Measurements from ENCODE around the gene RPL10.
A peak's percentile ranks its signal among the peaks of the same experiment; 100 is the strongest.

Gene RPL10

GRCh38 chrX:154362085-154362742, 36.0 kb upstream of the RPL10 start:
- no peak for DNase-seq

DNA sequence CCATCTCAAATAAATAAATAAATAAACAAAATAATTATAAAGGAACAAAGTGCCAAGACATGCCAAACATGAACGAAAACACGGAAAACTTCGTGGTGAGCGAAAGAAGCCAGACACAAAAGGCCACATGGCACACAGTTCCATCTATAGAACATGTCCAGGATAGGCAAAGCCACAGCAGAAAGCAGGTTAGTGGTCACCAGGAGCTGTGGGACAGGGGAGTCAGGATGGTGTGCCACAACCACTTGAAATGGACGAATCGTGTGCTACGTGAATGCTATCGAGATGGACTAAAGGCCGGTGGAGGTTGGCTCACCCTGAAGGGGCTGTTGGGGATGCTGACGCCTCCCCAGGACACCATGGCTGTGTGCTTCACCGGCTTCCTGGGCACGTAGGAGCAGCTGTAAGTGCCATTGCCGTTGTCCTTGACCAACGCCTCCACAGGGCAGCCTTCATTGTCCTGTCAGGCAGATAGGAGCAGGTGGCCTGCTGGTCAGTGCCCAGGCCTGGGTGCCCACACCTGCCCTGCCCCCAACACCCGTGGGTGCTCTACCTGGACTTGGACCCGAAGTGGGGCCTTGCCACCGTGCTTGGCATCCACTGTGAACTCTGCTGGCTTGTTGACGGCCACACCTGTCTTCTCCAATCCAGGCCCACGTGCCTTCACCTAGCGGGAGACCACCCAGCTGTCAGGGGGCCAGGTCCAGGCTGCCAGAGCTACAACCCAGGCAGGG, 34.3 kb upstream of the RPL10 start:
- no peak for DNase-seq

- DNase-seq, result no peak
Measured at GRCh38 chrX:154365052-154365600, 33.1 kb upstream of the RPL10 start.

DNA sequence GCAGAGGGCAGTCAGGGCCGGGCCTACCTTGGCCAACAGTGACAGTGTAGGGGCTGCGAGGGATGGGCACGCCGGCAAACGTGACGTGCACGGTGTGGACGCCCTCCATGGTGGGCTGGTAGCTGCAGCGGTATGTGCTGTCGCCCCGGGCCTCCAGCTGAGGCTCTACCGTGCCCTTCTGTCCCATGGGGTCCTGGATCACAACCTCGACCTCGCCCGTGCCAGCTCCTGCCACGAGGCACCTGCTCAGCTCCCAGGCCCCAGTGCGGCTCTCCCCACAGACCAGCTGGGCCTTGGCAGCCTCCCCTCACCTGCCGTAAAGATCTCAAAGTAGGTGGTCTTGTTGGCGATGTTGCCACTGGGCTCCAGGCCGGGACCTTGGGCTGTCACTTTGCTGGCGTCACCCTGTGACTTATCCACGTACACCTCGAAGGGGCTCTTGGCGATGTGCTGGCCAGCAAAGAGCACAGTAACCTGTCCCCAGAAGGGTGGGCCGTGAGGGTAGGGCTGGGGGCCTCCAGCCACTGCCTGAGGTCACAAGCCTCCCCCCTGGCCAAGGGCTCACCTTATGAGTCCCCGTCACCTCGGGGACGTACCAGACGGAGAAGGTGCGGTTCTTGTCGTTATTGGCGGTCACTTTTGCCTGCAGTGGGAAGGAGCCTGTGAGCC, 32.0 kb upstream of the RPL10 start:
- no peak for DNase-seq

GRCh38 chrX:154366666-154367055, 31.5 kb upstream of the RPL10 start:
- no peak for DNase-seq

DNA sequence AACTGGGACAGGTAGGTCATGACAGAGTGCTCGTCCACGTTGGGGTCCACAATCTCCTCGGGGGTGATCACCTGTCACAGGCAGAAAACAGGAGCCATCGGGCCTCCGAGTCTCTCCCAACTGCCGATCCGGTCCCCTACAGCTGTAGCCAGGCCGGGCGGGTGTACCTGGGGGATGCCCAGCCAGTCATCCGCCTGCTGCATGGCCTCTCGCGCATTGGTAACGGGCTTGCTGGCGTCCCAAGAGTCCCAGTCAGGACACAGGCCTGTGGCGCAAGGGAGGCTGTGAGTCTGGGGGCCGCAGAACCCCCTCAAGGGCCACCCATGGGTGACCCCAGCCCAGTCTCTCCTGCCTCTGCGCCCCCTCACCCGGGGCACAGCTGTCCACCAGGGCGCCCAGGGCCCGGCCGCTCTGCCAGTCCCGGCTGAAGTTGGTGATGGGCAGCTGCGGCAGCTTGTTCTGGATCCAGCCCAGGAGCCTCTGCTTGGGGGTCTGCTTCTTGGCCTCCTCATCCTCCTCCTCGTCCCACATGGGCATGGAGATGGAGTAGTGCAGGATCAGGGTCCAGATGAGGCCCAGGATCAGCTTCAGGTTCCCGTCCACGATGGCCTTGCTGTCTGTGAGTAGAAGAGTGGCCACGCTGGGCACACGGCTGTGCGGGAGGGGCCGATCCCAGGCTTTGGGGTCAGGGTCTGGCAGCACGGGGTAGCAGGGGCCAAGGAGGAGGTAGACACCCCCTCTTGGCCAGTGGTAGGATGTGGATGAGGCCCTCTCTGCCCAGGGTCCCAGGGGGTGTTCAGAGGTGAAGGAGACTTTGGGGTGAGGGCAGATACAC, 30.5 kb upstream of the RPL10 start:
- DNase-seq, result no peak

DNA sequence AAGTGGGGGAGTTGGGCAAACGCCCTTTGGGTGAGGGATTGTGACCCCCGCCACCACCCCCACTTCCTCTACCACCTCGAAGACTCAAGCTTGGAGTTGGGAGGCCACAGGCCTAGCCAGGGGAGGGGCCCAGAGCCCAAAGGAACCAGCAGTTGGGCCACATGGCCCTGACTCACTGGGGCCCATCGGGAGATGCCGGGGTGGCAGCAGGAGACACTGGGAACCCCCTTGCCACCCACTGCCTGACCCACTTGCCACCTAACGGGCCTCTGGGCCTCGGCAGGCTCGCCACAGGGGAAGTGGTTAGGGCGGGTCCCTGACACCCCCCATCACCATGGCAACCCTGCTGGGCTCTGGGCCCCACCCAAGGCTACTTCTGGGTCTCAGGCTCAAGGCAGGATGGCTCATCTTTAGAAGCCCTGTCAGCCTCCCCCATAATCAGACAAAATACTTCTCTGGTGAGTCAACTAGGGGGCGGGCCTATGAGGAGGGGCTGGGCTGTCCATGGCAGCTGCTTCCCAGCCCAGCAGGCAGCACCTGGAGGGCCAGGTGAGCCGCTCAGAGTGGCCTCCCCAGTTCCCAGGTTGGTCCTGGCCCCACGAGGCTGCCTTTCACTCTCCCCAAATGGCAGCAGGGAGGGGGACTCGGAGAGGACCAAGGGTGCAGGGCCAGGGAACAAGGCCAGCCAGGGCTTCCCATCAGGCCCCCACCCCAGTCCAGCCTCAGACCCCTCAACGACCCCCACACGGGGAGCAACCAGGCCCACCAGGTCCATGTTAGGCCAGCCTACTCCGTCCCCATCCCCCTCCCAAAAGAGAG, 29.3 kb upstream of the RPL10 start:
- peak; percentile 91 for DNase-seq

- peak; percentile 97 for DNase-seq
Measured at GRCh38 chrX:154369449-154370299, 28.5 kb upstream of the RPL10 start.

- DNase-seq, result no peak
Measured at GRCh38 chrX:154370300-154371016, 27.7 kb upstream of the RPL10 start.

- peak; percentile 95 for DNase-seq
Measured at GRCh38 chrX:154371017-154371788, 27.0 kb upstream of the RPL10 start.

- DNase-seq, result no peak
Measured at GRCh38 chrX:154371789-154372300, 26.3 kb upstream of the RPL10 start.

GRCh38 chrX:154372612-154373022, 25.6 kb upstream of the RPL10 start:
- peak; percentile 74 for DNase-seq

DNA sequence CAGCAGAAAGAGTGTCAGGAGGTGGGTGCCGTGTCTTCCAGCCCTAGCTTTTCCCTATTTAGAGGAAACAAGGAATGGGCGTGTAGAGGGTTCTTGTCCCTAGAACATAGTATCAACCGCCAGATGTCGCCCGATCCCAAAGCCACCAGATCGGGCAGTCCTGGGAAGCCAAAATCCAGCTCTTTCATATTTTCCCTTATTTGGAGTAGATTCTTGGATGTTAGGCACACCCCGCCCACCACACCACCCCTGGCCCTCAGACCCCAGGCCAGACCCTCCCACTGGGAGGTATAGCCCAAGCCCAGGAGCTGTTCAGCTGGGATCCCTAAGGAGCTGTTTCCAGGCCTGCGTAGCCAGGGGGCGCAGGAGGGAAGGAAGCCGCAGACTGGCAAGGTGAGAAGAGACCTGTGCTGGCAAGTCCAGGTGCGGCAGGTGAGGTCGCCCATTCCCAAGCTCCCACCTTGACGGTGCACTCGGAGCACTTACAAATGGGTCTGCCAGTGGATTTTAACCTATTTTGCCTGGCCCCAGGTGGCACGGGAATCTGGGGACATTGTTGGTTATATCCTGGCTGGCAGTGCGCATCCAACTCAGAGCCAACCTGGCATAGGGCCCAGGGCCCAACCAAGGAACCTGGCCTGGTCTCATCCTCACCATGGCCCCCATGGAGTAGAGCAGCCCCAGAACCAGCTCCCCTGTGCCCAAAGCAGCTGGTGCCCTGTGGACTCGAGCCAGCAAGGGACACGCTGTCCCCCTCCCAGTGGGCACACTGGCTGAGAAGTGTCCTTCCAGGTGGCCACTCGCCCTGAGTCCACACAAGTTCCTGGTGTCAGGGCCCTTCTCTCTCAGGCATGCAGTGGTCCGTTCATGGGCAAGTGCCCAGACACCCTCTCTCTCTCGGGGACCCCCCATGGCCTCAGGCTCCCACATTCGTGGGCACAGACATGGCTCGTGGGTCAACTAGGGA, 24.6 kb upstream of the RPL10 start:
- DNase-seq, result peak; percentile 91

DNA sequence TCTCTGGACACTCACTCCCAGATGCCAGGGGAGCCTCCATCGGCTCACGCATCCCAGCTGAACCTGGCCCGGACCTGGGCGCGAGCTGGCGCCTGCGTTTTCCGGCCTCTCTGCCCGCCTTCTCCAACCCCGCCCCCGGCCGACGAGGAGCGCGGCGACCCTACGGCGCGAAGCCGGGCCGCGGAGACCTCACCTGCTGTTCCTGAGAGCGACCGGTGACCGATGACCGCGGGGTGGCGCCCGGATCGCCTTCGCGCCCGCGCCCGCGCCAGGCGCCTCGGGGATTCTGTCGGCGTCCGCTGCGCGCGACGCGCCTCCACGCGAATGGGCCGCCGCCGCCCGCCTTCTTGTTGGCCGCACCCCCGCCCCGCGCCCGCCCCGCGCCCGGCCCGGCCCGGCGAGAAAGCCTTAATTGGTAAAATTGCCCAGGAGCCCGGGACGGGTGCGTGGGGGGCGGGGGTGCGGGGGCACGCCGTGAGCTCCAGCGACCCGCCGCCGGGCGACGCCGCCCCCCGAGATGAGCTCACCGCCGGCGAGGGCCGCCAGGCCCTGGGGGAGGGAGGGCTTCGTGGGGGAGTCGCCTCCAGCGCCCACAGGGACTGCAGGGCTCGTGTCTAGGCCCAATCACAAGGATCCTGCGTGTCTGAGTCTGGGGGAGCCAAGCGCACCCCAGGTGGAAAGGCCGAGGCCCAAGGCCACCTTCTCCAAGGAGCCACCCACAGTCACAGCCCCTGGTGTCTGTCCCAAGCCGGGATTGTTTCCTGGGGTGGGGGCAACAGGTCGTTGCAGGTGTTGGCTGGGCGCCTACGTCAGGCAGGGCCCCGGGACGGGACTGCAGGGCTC, 23.6 kb upstream of the RPL10 start, which contains the start of gene FLNA:
TSS of gene FLNA (minus strand) at position 322 of the 843 bp plus-strand sequence. CDS start 3,389 bp downstream, outside the sequence.
- peak; percentile 73 for DNase-seq

DNA sequence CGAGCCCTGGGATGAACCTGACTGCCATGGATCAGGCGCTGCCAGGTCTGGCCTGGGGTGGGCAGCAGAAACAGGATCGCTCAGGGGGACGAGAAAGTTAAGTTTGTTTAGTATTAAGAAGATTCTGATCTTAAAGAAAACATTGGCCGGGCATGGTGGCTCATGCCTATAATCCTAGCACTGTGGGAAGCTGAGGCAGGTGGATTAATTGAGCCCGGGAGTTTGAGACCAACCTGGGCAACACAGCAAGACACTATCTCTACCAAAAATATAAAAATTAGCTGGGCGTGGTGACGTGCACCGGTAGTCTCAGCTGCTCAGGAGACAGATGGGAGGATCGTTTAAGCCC, 23.0 kb upstream of the RPL10 start:
- DNase-seq, result no peak

DNA sequence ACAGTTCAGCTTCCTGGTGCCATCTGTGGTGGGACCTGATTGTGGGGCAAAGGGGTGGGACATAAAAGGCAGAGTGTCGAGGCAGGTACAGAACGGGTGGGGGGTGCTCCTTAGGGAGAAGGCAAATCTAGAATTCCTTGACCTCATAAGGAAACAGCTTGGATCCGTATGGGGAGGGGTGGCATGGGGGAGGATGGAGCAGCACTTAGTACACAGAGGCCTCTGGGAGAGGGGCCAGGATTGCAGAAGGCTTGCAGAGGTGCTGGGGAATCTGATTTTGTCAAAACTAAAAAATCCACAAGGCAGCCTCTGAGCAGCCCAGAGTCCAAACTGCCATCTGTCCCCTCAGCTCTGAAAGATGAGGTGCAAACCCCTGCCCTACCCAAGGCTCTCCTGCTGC, 21.4 kb upstream of the RPL10 start:
- DNase-seq, result peak; percentile 56
